Breast epithelium (tissue), 4 donors: ENCODE measurements around the gene METTL16. TPM values are rescaled to one million over a fixed set of nuclear protein-coding genes. Genes with fewer than 3 reads are reported as not detected.

ENCODE experiments used
- DNase-seq, 2 donors: peaks; one replicate each; pipeline ENCODE4 v3.0.0-alpha.2; 2019; ENCODE audit warnings: low spot score in 2 of 2
- H3K27ac ChIP-seq, 2 donors: fragments of 200-600 bp; sonication (generic) in 1 of 2; one replicate each; pipeline ENCODE4 v1.5.1; 2016 to 2019; ENCODE audit warnings: mild to moderate bottlenecking in 1 of 2
- H3K27me3 ChIP-seq, 2 donors: fragments of 200-600 bp; sonication (generic) in 1 of 2; one replicate each; pipeline versions ENCODE4 v1.5.1 to v1.6.0; 2017 to 2019; ENCODE audit warnings: control low read depth in 1 of 2, mild to moderate bottlenecking in 1 of 2
- H3K36me3 ChIP-seq: fragments of 200-600 bp; one replicate; pipeline ENCODE4 v1.5.1; 2019
- H3K4me1 ChIP-seq, 2 donors: fragments of 200-600 bp; sonication (generic); one replicate each; pipeline ENCODE4 v1.5.1; 2016 to 2019; ENCODE audit warnings: control low read depth in 1 of 2
- H3K4me3 ChIP-seq, 3 donors: fragments of 200-600 bp; sonication (generic); 1 replicate in 2 of 3; 2 replicates in 1 of 3; pipeline ENCODE4 v1.5.1; 2016 to 2019; ENCODE audit warnings: mild to moderate bottlenecking in 3 of 3, moderate library complexity in 2 of 3
- H3K9me3 ChIP-seq, 2 donors: fragments of 200-600 bp; sonication (generic) in 1 of 2; one replicate each; pipeline ENCODE4 v1.5.1; 2016 to 2019; ENCODE audit warnings: control low read depth in 1 of 2
- CTCF ChIP-seq, 3 donors: fragments of 450-650 bp; IDR thresholded peaks; one replicate each; pipeline ENCODE4 v1.5.1; 2016 to 2017; ENCODE audit warnings: antibody characterized with exemption in 3 of 3, mild to moderate bottlenecking in 3 of 3, moderate library complexity in 3 of 3
- POLR2A ChIP-seq: fragments of 450-650 bp; IDR thresholded peaks from one replicate; pipeline ENCODE4 v1.6.1; 2016; ENCODE audit warnings: antibody characterized with exemption, mild to moderate bottlenecking, moderate library complexity
- POLR2AphosphoS5 ChIP-seq, 3 donors: sonication (generic); formaldehyde crosslinking; IDR thresholded peaks; one replicate each; pipeline ENCODE4 v1.6.1; 2017; ENCODE audit warnings: antibody characterized with exemption in 3 of 3
- intact Hi-C: fragments of 100-400 bp; cut with DNase I; formaldehyde crosslinking; loops from one replicate; pipeline ENCODE4 v1.15.1; 2023; ENCODE audit warnings: low total_unique reads
- total RNA-seq, 3 donors: library from RNA; depleted of rRNA; stranded (reverse); fragments of >200 nt; gene quantifications; one replicate each; pipeline ENCODE4 v1.1.0, GENCODE V29; 2016

METTL16 gene
- total RNA-seq, 3 donors from 2014 or later = 25.6 to 46.4 (median 26.9) TPM

- Histone ChIP-seq H3K36me3 (no peaks in the 10 kb centered on the region), H3K27me3 (no peaks in the 10 kb centered on the region), H3K9me3 (no peaks in the 10 kb centered on the region), H3K27ac (peak overlapping the region; percentile 99), H3K4me3 (no peak overlapping the region), H3K4me1 (peaks cover 13 to 31% of the 10 kb centered on the region in 2 donors)
- TF ChIP-seq CTCF (IDR thresholded peaks at IDR 0.05) (no peak), POLR2AphosphoS5 (IDR thresholded peaks at IDR 0.05) (no peak)
- intact Hi-C loops = no loop called here
- no peak for DNase-seq
These were observed 108.6 kb downstream of the METTL16 start for GRCh38 chr17:2403044-2403443.

DNA sequence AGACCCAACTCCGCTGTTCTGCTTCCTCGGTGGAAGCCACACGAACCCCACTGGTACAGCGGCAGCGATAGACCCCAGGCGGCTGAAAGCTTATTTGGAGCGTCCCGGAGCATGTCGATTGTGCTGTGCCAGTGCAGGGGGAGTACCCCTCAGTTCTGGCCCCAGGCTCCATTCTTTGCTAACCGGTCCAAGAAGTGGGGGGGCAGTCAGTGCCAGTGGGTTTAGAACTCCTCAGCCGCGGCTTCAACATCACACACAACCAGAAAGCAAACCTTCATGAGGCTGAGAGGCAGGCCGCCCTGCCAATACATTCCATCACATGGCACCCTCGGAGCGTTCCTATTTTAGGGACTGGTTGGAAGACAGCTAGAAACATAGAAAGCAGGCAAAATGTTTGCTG, 109.1 kb downstream of the METTL16 start:
- peak overlapping the region; percentile 99 for H3K27ac ChIP-seq
- peak overlapping the region; percentile 99 for H3K4me3 ChIP-seq
- TF ChIP-seq POLR2AphosphoS5 (IDR thresholded peaks at IDR 0.05) (no peak), POLR2A (no peak), CTCF (IDR thresholded peaks at IDR 0.05) (no peak)
- no peaks in the 10 kb centered on the region for H3K36me3 ChIP-seq
- H3K9me3 ChIP-seq = no peaks in the 10 kb centered on the region
- intact Hi-C loops = no loop called here
- no peaks in the 10 kb centered on the region for H3K27me3 ChIP-seq
- DNase-seq = peak in 1 of 2 donors; percentile 51
- peaks cover 16 to 35% of the 10 kb centered on the region in 2 donors for H3K4me1 ChIP-seq

DNA sequence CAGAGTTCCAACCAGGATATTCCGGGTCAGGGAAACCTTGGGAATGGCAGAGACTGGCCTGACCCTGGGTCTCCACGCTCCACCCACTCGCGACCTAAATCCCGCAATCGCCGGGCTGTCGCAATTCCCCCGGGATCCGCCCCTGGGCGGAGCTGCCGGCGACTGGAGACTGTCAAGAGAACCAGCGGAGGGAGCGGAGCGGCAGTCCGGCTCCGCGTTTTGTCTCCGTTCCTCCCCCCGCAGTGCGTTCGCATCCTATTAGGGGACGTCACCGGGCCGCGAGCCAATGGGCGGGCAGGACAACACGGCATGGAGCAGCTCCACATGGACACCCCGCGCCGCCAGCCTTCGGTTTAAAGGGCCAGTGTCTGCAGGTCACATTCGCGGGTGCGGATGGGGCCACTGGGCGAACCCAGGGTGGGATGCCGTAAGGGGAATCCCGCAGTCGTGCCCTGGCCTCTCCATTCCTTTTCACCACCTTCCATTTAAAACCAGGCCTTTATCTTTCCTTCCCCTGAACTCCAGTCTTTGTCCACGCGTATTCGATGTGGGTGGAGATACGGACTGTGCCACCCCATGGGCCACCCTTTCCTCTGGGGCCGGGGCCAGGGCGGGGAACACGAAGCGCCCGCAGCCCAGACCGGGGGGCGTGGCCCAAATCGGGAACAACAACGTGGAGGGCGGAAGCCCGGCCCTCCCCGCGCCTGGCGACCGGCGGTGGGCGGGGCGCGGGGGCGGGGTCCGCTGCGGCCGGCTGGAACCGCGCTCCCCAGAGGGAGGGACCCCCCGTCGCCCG, 110.1 kb downstream of the METTL16 start:
- TF ChIP-seq POLR2AphosphoS5 (IDR thresholded peaks at IDR 0.05) (peak; percentile 86 to 95 (median 87)), POLR2A (peak; percentile 48), CTCF (IDR thresholded peaks at IDR 0.05) (peak in 1 of 3 donors; percentile 16)
- intact Hi-C loops = no loop called here
- H3K27ac ChIP-seq = peak overlapping the region; percentile 99

DNA sequence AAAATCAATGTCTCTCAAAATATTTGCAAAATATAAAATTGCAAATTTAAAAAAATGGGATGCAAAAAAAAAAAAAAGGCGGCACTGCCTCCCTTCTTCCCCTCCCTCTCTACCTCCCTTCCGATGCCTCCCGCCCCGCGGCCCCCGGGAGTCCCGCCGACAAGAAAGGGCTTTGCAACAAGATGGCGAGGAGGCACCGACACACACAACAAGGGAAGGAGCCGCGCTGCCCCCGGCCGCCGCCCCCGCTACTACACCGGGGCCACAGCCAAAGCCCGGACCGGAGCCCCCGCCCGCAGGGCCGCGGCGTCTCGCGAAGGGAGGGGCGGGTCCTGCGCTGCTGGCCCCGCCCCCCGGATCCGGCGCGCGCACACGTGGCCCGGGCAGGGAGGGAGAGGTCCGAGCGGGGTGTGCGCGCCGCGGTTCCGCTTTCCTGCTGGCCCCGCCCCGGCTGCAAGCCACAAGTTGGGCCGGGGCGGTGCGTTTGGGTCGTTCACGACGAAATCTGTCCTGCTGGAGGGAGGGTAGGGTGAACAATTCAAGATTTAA, 110.7 kb downstream of the METTL16 start, which contains the start of gene MNT:
Gene MNT (minus strand): TSS at position 184 of the 549 bp plus-strand sequence. CDS start 348 bp downstream, outside the sequence.
- DNase-seq = peak; percentile 94 to 95
- peak in 2 of 3 donors; percentile 19 to 78 for TF ChIP-seq POLR2AphosphoS5 (IDR thresholded peaks at IDR 0.05)
- no peak for TF ChIP-seq POLR2A
- TF ChIP-seq CTCF (IDR thresholded peaks at IDR 0.05) = no peak
- Histone ChIP-seq H3K27me3 (no peaks in the 10 kb centered on the region), H3K27ac (peak within 1 kb of the TSS; percentile 99), H3K9me3 (no peaks in the 10 kb centered on the region), H3K4me3 (peak within 1 kb of the TSS; percentile 99), H3K36me3 (no peaks in the 10 kb centered on the region), H3K4me1 (peaks cover 13 to 32% of the 10 kb centered on the region in 2 donors)
- intact Hi-C loops = no loop called here

More for the DNA sequence above, 110.1 kb downstream of the METTL16 start:
- peak; percentile 100 for DNase-seq
- H3K4me1 ChIP-seq = peaks cover 13 to 32% of the 10 kb centered on the region in 2 donors
- no peaks in the 10 kb centered on the region for H3K9me3 ChIP-seq
- H3K4me3 ChIP-seq = peak overlapping the region; percentile 99
- no peaks in the 10 kb centered on the region for H3K27me3 ChIP-seq
- no peaks in the 10 kb centered on the region for H3K36me3 ChIP-seq

GRCh38 chr17:2400474-2400866, 111.2 kb downstream of the METTL16 start:
- intact Hi-C loops = no loop called here
- H3K27ac ChIP-seq = peak overlapping the region; percentile 99
- peaks cover 13 to 37% of the 10 kb centered on the region in 2 donors for H3K4me1 ChIP-seq
- no peak for DNase-seq
- H3K9me3 ChIP-seq = no peaks in the 10 kb centered on the region
- H3K4me3 ChIP-seq = peak overlapping the region; percentile 99
- TF ChIP-seq POLR2A (no peak), CTCF (IDR thresholded peaks at IDR 0.05) (no peak), POLR2AphosphoS5 (IDR thresholded peaks at IDR 0.05) (no peak)
- no peaks in the 10 kb centered on the region for H3K27me3 ChIP-seq
- no peaks in the 10 kb centered on the region for H3K36me3 ChIP-seq
